MCF 10A (cell line): ENCODE results near the gene KAT2A. TPM values are rescaled to one million over a fixed set of nuclear protein-coding genes. Genes with fewer than 3 reads are reported as not detected.
A peak's percentile ranks its signal among the peaks of the same experiment; 100 is the strongest.

Source experiments
- BruUV-seq: library from RNA; stranded (reverse); fragments of 400-500 nt; replicated peaks from 2 replicates; lab custom pipeline; 2021; lab: Mats Ljungman, UMichigan
- CTCF ChIA-PET: fragments of 300-600 bp; sonication (Branson Sonifier 250); formaldehyde crosslinking; extraction: SDS; loops from one replicate; lab custom pipeline; 2021; ENCODE audit warnings: antibody characterized with exemption, inconsistent platforms; lab: Yijun Ruan, JAX
- POLR2A ChIA-PET: fragments of 300-600, 350-650 bp; sonication (Branson Sonifier 250); formaldehyde crosslinking; extraction: SDS; loops from one replicate; lab custom pipeline; 2020; ENCODE audit warnings: antibody characterized with exemption, inconsistent platforms; lab: Yijun Ruan, JAX
- DNase-seq: peaks from one replicate; pipeline ENCODE4 v3.0.0-alpha.2; 2018; ENCODE audit not compliant: unreplicated experiment
- H3K27ac Mint-ChIP-seq: one replicate; pipeline ENCODE4 v1.8.0; 2022; ENCODE audit warnings: mild to moderate bottlenecking, low read depth, mixed read lengths; ENCODE audit not compliant: unreplicated experiment
- H3K27me3 Mint-ChIP-seq: one replicate; pipeline ENCODE4 v1.8.0; 2022; ENCODE audit warnings: mixed read lengths; ENCODE audit not compliant: insufficient read depth, unreplicated experiment
- H3K36me3 Mint-ChIP-seq: one replicate; pipeline ENCODE4 v1.8.0; 2022; ENCODE audit warnings: mild to moderate bottlenecking, moderate library complexity, mixed read lengths; ENCODE audit not compliant: insufficient read depth, unreplicated experiment
- H3K4me1 Mint-ChIP-seq: one replicate; pipeline ENCODE4 v1.8.0; 2022; ENCODE audit warnings: mixed read lengths; ENCODE audit not compliant: insufficient read depth, unreplicated experiment
- H3K4me3 Mint-ChIP-seq: one replicate; pipeline ENCODE4 v1.8.0; 2022; ENCODE audit warnings: mild to moderate bottlenecking, moderate library complexity, mixed read lengths; ENCODE audit not compliant: unreplicated experiment
- H3K9me3 Mint-ChIP-seq: one replicate; pipeline ENCODE4 v1.8.0; 2022; ENCODE audit warnings: mixed read lengths; ENCODE audit not compliant: unreplicated experiment
- CTCF ChIP-seq: fragments of 200-600 bp; IDR thresholded peaks from one replicate; pipeline ENCODE4 v1.8.0; 2022; ENCODE audit warnings: antibody characterized with exemption, mild to moderate bottlenecking; ENCODE audit not compliant: unreplicated experiment
- intact Hi-C: fragments of 100-400 bp; cut with micrococcal nuclease; formaldehyde crosslinking; loops from 2 replicates; pipeline ENCODE4 v1.14.1; 2022
- total RNA-seq: library from RNA; stranded (reverse); gene quantifications from 2 replicates; pipeline ENCODE4 v1.2.3, GENCODE V29; 2022

The KAT2A gene
- total RNA-seq, 1 experiment from 2014 or later, result 44.6 TPM

GRCh38 chr17:42131232-42131631 is 10.1 kb upstream of the KAT2A start:
- H3K27me3 Mint-ChIP-seq, result no peaks in the 10 kb centered on the region
- no peak for DNase-seq
- intact Hi-C loops, result no loop called here
- CTCF ChIA-PET, result interaction anchor here (0.6 to 1.0 kb wide), 2 partner anchors 20 to 64 kb away, joined by 3 read pairs; no protein-coding TSS in a partner anchor
- no TSS peak for BruUV-seq
- no peak overlapping the region for H3K4me3 Mint-ChIP-seq
- peaks cover 70% of the 10 kb centered on the region for H3K36me3 Mint-ChIP-seq
- no peaks in the 10 kb centered on the region for H3K9me3 Mint-ChIP-seq
- POLR2A ChIA-PET, result interaction anchor here (0.7 kb wide), 1 partner anchor 142 kb away, joined by 3 read pairs; no protein-coding TSS in a partner anchor
- H3K4me1 Mint-ChIP-seq, result peaks cover 20% of the 10 kb centered on the region
- TF ChIP-seq CTCF, result no peak
- no peak overlapping the region for H3K27ac Mint-ChIP-seq

GRCh38 chr17:42130310-42130936 is 9.3 kb upstream of the KAT2A start:
- H3K36me3 Mint-ChIP-seq, result peaks cover 70% of the 10 kb centered on the region
- CTCF ChIA-PET, result interaction anchor here (0.6 to 1.2 kb wide), 6 partner anchors 11 to 147 kb away, joined by 3 to 7 read pairs (median 3); no protein-coding TSS in a partner anchor
- peaks cover 14% of the 10 kb centered on the region for H3K4me1 Mint-ChIP-seq
- BruUV-seq, result no TSS peak
- no peak for DNase-seq
- no peaks in the 10 kb centered on the region for H3K9me3 Mint-ChIP-seq
- POLR2A ChIA-PET, result interaction anchor here (0.6 to 0.7 kb wide), 2 partner anchors 145 to 387 kb away, joined by 3 read pairs; no protein-coding TSS in a partner anchor
- TF ChIP-seq CTCF, result no peak
- H3K27ac Mint-ChIP-seq, result no peak overlapping the region
- H3K4me3 Mint-ChIP-seq, result no peak overlapping the region
- intact Hi-C loops, result no loop called here
- H3K27me3 Mint-ChIP-seq, result no peaks in the 10 kb centered on the region

DNA sequence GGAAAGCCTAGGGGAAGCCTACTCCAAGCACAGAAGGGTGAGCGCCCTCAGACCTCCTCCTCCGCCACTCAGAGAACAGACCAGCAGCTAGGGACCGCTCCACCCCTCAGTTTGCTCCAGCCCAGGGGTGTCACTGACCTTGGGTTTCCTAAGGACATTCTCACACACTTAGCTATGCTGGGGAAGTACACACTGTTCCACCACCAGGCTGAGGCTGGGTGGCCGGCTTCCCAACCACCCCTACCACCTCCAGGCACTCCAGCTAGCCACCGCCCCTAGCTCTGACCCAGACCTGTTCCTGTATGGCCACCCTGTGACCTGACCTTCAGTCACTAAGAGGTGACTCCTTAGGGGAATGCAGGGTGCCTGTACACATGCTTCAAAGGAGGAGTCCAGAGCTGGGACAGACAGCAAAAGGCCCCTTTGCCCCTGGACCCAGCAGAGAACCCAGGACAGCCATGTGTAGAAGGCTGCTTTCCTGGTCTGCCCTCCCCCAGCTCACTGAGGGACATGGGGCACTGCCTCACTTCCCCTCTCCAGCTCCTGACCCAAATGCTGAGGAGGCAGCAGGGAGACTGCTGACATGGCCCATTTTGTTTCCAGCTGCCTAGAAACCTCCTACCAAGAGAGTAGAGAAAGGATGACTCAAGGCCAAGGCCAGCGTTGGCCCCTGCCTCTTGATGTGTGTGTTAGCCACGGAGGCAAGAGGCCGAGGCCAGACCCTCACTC is 8.1 kb upstream of the KAT2A start:
- no TSS peak for BruUV-seq
- Mint-ChIP-seq H3K27me3 (no peaks in the 10 kb centered on the region), H3K27ac (peak overlapping the region; percentile 52), H3K9me3 (no peaks in the 10 kb centered on the region), H3K4me3 (no peak overlapping the region), H3K4me1 (peaks cover 14% of the 10 kb centered on the region), H3K36me3 (peaks cover 72% of the 10 kb centered on the region)
- TF ChIP-seq CTCF, result no peak
- no peak for DNase-seq
- intact Hi-C loops, result no loop called here
- ChIA-PET CTCF (interaction anchor here (1.0 to 1.2 kb wide), 2 partner anchors 10 to 13 kb away, joined by 3 to 5 read pairs; no protein-coding TSS in a partner anchor), POLR2A (interaction anchor here (0.7 to 1.1 kb wide), 3 partner anchors 25 to 146 kb away, joined by 3 to 4 read pairs (median 3); no protein-coding TSS in a partner anchor)

DNA sequence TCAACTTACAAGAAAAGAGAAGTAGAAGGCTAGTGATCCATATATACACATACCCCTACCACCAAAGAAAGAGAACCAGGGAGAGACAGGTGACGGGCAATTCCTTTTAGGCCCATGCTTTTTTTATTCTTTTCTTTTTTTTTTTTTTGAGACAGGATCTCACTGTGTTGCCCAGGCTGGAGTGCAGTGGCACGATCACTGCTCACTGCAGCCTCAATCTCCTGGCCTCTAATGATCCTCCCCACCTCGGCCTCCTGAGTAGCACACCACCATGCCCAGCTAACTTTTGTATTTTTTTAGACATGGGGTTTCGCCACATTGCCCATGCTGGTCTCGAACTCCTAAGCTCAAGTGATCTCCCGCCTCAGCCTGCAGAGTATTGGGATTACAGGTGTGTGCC is 6.2 kb upstream of the KAT2A start:
- Mint-ChIP-seq H3K36me3 (peaks cover 64% of the 10 kb centered on the region), H3K27me3 (no peaks in the 10 kb centered on the region), H3K9me3 (no peaks in the 10 kb centered on the region), H3K27ac (no peak overlapping the region), H3K4me1 (no peaks in the 10 kb centered on the region), H3K4me3 (no peak overlapping the region)
- no TSS peak for BruUV-seq
- intact Hi-C loops, result no loop called here
- TF ChIP-seq CTCF, result no peak
- ChIA-PET CTCF (no interaction called here), POLR2A (interaction anchor here (0.6 kb wide), 1 partner anchor 161 kb away, joined by 4 read pairs; no protein-coding TSS in a partner anchor)
- no peak for DNase-seq
